Adrenal gland (tissue), 5 donors: Measurements from ENCODE around the gene PEAR1.

Experiments used
- POLR2A ChIP-seq, 2 donors: fragments of 450-650 bp; IDR thresholded peaks; one replicate each; pipeline ENCODE4 v1.6.1; 2017; ENCODE audit warnings: antibody characterized with exemption in 2 of 2, mild to moderate bottlenecking in 2 of 2, moderate library complexity in 1 of 2
- TF ChIP-seq, protein P1 (sequence below), 6 experiments: fragments of 450-650 bp in 4 of 6; fragments of 200-600 bp in 2 of 6; sonication (generic) in 1 of 6; IDR thresholded peaks; 1 replicate in 5 of 6; 2 replicates in 1 of 6; pipeline versions ENCODE4 v1.5.1 to v1.8.0; 2016 to 2021; ENCODE audit warnings: antibody characterized with exemption in 6 of 6, mild to moderate bottlenecking in 2 of 6, moderate library complexity in 1 of 6
- donor health status: DM: no; HTN: no; CAD: no.

GRCh38 chr1:156883919-156884318, 9.6 kb upstream of the PEAR1 start:
- TF ChIP-seq, protein P1, sequence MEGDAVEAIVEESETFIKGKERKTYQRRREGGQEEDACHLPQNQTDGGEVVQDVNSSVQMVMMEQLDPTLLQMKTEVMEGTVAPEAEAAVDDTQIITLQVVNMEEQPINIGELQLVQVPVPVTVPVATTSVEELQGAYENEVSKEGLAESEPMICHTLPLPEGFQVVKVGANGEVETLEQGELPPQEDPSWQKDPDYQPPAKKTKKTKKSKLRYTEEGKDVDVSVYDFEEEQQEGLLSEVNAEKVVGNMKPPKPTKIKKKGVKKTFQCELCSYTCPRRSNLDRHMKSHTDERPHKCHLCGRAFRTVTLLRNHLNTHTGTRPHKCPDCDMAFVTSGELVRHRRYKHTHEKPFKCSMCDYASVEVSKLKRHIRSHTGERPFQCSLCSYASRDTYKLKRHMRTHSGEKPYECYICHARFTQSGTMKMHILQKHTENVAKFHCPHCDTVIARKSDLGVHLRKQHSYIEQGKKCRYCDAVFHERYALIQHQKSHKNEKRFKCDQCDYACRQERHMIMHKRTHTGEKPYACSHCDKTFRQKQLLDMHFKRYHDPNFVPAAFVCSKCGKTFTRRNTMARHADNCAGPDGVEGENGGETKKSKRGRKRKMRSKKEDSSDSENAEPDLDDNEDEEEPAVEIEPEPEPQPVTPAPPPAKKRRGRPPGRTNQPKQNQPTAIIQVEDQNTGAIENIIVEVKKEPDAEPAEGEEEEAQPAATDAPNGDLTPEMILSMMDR (IDR thresholded peaks at IDR 0.05): no peak
- TF ChIP-seq POLR2A (IDR thresholded peaks at IDR 0.05): no peak
